Kidney epithelial cell (primary cell): ENCODE data around the gene OR2Z1. TPM values are rescaled to one million over a fixed set of nuclear protein-coding genes. Genes with fewer than 3 reads are reported as not detected.

Experiments used
- DNase-seq: peaks from one replicate; pipeline ENCODE4 v3.0.0-alpha.2; 2010; ENCODE audit warnings: low read depth
- H3K27me3 ChIP-seq: 2 replicates; pipeline ENCODE4 v1.6.0; 2011; ENCODE audit warnings: low read length; ENCODE audit not compliant: control insufficient read depth, insufficient read depth
- H3K36me3 ChIP-seq: 2 replicates; pipeline ENCODE4 v1.5.1; 2011; ENCODE audit warnings: low read length; ENCODE audit not compliant: control insufficient read depth, insufficient read depth
- H3K4me3 ChIP-seq: 2 replicates; pipeline ENCODE4 v1.5.1; 2011; ENCODE audit warnings: low read depth, mild to moderate bottlenecking, control low read depth, low read length
- total RNA-seq: library from RNA; depleted of rRNA; stranded (reverse); fragments of >200 nt; gene quantifications from 2 replicates; pipeline ENCODE4 v1.2.3, GENCODE V29; 2015
- TF ChIP-seq, protein P1 (sequence below): IDR thresholded peaks from 2 replicates; pipeline ENCODE4 v1.5.1; 2011; ENCODE audit warnings: mild to moderate bottlenecking, moderate library complexity, low read length, control low read depth, inconsistent platforms; ENCODE audit not compliant: insufficient read depth, poor library complexity, severe bottlenecking

OR2Z1 gene
- total RNA-seq, 1 donor from 2014 or later = not detected

GRCh38 chr19:8688930-8689329 is 32.5 kb upstream of the OR2Z1 start:
- TF ChIP-seq, protein P1, sequence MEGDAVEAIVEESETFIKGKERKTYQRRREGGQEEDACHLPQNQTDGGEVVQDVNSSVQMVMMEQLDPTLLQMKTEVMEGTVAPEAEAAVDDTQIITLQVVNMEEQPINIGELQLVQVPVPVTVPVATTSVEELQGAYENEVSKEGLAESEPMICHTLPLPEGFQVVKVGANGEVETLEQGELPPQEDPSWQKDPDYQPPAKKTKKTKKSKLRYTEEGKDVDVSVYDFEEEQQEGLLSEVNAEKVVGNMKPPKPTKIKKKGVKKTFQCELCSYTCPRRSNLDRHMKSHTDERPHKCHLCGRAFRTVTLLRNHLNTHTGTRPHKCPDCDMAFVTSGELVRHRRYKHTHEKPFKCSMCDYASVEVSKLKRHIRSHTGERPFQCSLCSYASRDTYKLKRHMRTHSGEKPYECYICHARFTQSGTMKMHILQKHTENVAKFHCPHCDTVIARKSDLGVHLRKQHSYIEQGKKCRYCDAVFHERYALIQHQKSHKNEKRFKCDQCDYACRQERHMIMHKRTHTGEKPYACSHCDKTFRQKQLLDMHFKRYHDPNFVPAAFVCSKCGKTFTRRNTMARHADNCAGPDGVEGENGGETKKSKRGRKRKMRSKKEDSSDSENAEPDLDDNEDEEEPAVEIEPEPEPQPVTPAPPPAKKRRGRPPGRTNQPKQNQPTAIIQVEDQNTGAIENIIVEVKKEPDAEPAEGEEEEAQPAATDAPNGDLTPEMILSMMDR = no peak
- Histone ChIP-seq H3K27me3 (no peaks in the 10 kb centered on the region), H3K36me3 (no peaks in the 10 kb centered on the region), H3K4me3 (no peak overlapping the region)
- DNase-seq = no peak

DNA sequence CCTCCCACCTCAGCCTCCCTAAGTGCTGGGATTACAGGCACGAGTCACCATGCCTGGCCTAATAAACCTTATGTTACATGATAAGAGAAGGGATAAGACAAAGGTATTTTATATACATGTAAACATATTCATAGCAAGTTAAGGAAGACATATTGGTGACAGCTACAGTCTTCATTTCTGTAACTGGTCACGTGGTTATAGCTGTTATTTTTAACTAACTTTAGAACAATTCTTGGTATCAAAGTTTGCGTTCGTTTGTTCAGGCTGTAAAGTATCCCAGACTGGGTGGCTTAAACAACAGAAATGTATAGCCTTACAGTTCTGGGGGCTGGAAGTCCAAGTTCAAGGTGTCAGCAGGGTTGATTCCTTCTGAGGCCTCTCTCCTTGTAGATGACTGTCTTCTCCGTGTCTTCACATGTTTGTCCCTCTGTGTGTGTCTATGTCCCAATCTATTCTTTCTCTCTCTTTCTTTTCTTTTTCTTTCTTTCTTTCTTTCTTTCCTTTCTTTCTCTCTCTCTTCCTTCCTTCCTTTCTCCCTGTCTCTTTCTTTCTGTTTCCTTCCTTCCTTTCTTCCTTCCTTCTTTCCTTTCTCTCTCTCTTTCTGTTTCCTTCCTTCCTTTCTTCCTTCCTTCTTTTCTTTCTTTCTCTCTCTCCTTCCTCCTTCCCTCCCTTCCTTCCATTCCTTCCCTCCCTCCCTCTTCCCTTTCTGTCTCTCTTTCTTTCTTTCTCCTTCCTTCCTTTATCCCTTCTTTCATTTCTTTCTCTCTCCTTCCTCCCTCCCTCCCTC is 30.5 kb upstream of the OR2Z1 start:
- no peak for DNase-seq
- TF ChIP-seq, protein P1 = no peak
- H3K4me3 ChIP-seq = no peak overlapping the region
- H3K36me3 ChIP-seq = no peaks in the 10 kb centered on the region
- H3K27me3 ChIP-seq = no peaks in the 10 kb centered on the region

GRCh38 chr19:8695501-8695900 is 25.9 kb upstream of the OR2Z1 start:
- H3K36me3 ChIP-seq = no peaks in the 10 kb centered on the region
- TF ChIP-seq, protein P1 = no peak
- no peaks in the 10 kb centered on the region for H3K27me3 ChIP-seq
- no peak overlapping the region for H3K4me3 ChIP-seq
- DNase-seq = no peak

- Histone ChIP-seq H3K36me3 (no peaks in the 10 kb centered on the region), H3K27me3 (no peaks in the 10 kb centered on the region), H3K4me3 (no peak overlapping the region)
- no peak for DNase-seq
- TF ChIP-seq, protein P1 = no peak
These were observed 25.5 kb upstream of the OR2Z1 start for GRCh38 chr19:8695911-8696310.

DNA sequence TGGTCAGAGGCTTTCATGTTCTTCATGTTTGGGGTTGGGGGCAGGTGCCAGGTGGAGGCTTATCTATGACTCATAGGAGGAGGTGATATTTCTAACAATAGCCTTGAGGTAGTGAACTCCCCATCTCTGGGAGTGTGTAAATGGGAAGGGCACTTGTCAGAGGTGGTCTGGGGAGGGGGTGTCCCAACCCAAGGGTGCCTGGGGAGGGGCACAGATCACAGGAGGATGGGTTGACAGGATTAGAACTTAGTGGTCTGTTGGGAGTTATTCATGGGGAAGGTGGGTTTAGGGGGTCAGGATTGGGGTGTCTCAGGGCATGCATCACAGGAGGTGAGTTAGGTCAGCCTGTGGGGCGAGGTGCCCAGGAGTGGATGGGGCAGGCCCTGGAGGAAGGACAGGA is 24.4 kb upstream of the OR2Z1 start:
- TF ChIP-seq, protein P1 = no peak
- H3K4me3 ChIP-seq = no peak overlapping the region
- H3K36me3 ChIP-seq = no peaks in the 10 kb centered on the region
- H3K27me3 ChIP-seq = no peaks in the 10 kb centered on the region
- DNase-seq = no peak
